ENCODE measurements around the gene FADS6.
"Not testable (repeated sequence)": the region's sequence is repeated elsewhere in the genome, so short reads cannot be mapped to it uniquely, and the experiment has no call there.

FADS6 gene

GRCh38 chr17:74907012-74907411 is 13.6 kb upstream of the FADS6 start:
- no peak for DNase-seq
- no peak for TF ChIP-seq CTCF (IDR thresholded peaks at IDR 0.05)
- intact Hi-C loops (cut with DNase I; ENCODE audit: low total_unique reads) = no loop called here
- Histone ChIP-seq H3K9me3 (no peaks in the 10 kb centered on the region), H3K27me3 (peaks cover 0 to 45% of the 10 kb centered on the region in 2 donors), H3K4me3 (no peak overlapping the region), H3K36me3 (no peaks in the 10 kb centered on the region), H3K27ac (no peak overlapping the region), H3K4me1 (no peaks in the 10 kb centered on the region)

- H3K36me3 ChIP-seq; intact Hi-C loops (cut with DNase I; ENCODE audit: low total_unique reads); H3K9me3 ChIP-seq; H3K4me3 ChIP-seq; H3K4me1 ChIP-seq; DNase-seq; H3K27ac ChIP-seq: not testable (repeated sequence)
- peaks cover 0 to 50% of the 10 kb centered on the region in 2 donors for H3K27me3 ChIP-seq
Measured at GRCh38 chr17:74906214-74906793, 12.9 kb upstream of the FADS6 start.

- H3K4me3 ChIP-seq = no peak overlapping the region
- peaks cover 0 to 61% of the 10 kb centered on the region in 2 donors for H3K27me3 ChIP-seq
- no peak overlapping the region for H3K27ac ChIP-seq
- DNase-seq = no peak
- H3K4me1 ChIP-seq = no peaks in the 10 kb centered on the region
- no peaks in the 10 kb centered on the region for H3K36me3 ChIP-seq
- no peaks in the 10 kb centered on the region for H3K9me3 ChIP-seq
- TF ChIP-seq CTCF (IDR thresholded peaks at IDR 0.05) = no peak
- intact Hi-C loops (cut with DNase I; ENCODE audit: low total_unique reads) = no loop called here
Measured at GRCh38 chr17:74904687-74905409, 11.4 kb upstream of the FADS6 start.

- Histone ChIP-seq H3K9me3 (no peaks in the 10 kb centered on the region), H3K4me3 (no peak overlapping the region), H3K27me3 (peaks cover 0 to 61% of the 10 kb centered on the region in 2 donors), H3K27ac (no peak overlapping the region), H3K36me3 (no peaks in the 10 kb centered on the region), H3K4me1 (no peaks in the 10 kb centered on the region)
- no peak for TF ChIP-seq CTCF (IDR thresholded peaks at IDR 0.05)
- no peak for DNase-seq
- intact Hi-C loops (cut with DNase I; ENCODE audit: low total_unique reads) = no loop called here
Measured at GRCh38 chr17:74903671-74904070, 10.2 kb upstream of the FADS6 start.

- Histone ChIP-seq H3K9me3 (no peaks in the 10 kb centered on the region), H3K4me1 (no peaks in the 10 kb centered on the region), H3K36me3 (no peaks in the 10 kb centered on the region), H3K27ac (no peak overlapping the region), H3K27me3 (peaks cover 0 to 65% of the 10 kb centered on the region in 2 donors), H3K4me3 (no peak overlapping the region)
- DNase-seq = no peak
- no peak for TF ChIP-seq CTCF (IDR thresholded peaks at IDR 0.05)
- intact Hi-C loops (cut with DNase I; ENCODE audit: low total_unique reads) = no loop called here
Measured at GRCh38 chr17:74903034-74903433, 9.6 kb upstream of the FADS6 start.

- Histone ChIP-seq H3K4me1 (no peaks in the 10 kb centered on the region), H3K27ac (no peak overlapping the region), H3K9me3 (no peaks in the 10 kb centered on the region), H3K36me3 (no peaks in the 10 kb centered on the region), H3K4me3 (no peak overlapping the region), H3K27me3 (peaks cover 0 to 64% of the 10 kb centered on the region in 2 donors)
- intact Hi-C loops (cut with DNase I; ENCODE audit: low total_unique reads) = no loop called here
- no peak for DNase-seq
- no peak for TF ChIP-seq CTCF (IDR thresholded peaks at IDR 0.05)
Measured at GRCh38 chr17:74901353-74902135, 8.1 kb upstream of the FADS6 start.

All from tibial artery (tissue), 4 donors.